Endometrial microvascular endothelial cells (primary cell): ENCODE data around the gene ST8SIA2. TPM values are rescaled to one million over a fixed set of nuclear protein-coding genes. Genes with fewer than 3 reads are reported as not detected.
"Not testable (repeated sequence)": the region's sequence is repeated elsewhere in the genome, so short reads cannot be mapped to it uniquely, and the experiment has no call there.

Experiments
- in situ Hi-C: cut with HindIII; loops from 2 replicates; pipeline ENCODE4 v1.10.0; 2017; ENCODE audit warnings: low sequenced_read_pairs, low pct_unique_long_range_greater_than_20kb; ENCODE audit errors: inconsistent ontology term
- total RNA-seq: library from RNA; depleted of rRNA; stranded (reverse); fragments of >200 nt; gene quantifications from one replicate; pipeline ENCODE4 v1.2.3, GENCODE V29; 2015; ENCODE audit errors: inconsistent ontology term

The ST8SIA2 gene
- total RNA-seq, 1 donor from 2014 or later = not detected

DNA sequence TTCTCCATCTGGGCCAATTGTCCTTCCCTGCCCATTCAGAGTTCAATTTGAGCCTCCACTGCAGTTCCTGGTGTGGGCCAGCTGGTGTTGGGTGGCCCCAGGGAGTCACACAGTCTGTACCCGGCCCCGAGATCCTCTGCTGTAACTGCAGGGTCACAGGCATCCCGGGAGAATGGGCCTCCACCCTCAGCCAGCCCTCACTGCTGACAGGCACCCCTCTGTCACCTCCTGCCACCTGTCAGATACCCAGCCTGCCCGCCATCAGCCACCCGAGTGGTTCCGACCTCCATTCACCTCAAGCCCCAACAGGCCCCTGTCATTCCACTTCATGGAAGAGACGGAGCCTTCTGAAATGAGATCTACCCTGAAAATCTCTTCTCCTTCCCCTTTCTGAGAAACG lies 73.2 kb downstream of the ST8SIA2 start:
- in situ Hi-C loops = no loop called here

DNA sequence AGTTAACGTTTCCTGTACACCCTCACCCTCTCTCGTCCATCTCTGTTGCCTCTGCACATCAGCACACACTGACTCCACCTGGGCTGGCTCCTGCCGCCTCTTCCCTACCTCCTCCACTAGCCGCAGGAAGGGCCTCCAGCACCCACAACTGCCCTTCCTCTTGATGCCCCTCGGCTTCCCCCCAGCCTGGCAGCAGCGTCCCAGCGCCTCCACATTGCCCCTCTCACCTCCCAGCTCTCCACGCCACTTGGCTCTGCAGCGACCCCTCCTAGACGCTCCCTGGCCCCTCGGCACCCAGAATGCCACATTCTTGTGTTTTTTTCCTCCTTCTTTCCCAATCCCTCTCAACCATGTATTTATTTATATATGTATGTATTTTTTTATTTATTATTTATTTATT lies 73.6 kb downstream of the ST8SIA2 start:
- in situ Hi-C loops = no loop called here

DNA sequence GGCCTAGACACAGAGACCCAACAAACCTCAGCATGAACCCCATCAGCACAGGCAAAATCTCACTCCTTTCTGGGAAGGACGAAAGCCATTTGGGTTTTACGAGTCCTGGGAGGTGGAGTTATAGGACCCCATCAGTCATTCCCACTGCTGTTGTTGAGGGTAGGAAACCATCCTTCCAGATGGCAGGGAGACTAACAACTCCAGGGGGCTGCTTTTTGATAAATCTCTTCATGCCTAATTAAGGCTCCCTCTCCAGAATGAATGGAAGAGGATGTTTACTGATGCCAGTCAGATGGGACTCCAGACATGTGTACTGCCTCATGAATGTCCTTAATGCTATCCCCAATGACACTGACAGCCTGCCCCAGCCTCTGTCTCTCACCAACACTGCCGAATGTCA lies 75.3 kb downstream of the ST8SIA2 start:
- in situ Hi-C loops = no loop called here

DNA sequence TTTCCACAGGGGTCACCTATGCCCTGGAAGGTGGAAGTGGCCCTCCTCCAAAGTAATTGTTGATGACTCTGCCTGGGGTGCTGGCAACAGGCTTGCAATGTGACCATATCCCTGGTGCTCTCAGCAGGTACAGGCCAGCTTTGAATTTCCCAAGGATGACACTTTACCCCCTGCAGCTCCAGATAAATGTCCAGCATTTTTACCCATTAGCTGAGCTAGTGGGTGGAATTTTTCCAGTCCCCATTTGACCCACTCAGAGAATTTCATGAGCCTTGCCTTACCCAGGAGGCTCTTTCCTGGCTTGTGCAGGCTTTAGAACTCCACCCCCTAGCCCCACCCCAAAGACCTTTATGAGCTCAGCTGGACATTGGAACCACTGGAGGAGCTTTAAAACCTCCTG lies 77.6 kb downstream of the ST8SIA2 start:
- in situ Hi-C loops = no loop called here

DNA sequence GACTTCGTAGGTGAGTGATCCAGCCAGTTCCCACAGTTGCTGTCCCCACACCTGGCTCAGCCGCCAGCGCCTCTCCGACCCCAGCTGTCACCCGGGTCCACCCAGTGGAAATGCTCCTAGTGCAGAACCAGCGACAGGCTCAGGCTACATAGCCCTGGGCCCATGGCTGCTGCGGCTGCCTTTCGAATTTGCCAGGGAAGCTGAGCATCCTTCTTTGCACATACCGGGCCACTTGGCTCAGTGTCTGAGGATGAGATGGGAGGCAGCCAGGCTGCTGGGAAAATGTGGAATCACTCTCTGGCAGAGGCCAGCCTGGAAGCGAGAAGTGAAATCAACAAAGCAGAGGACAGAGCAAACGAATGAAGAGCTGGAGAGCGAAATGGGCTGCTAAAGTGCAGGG lies 80.1 kb downstream of the ST8SIA2 start:
- in situ Hi-C loops = no loop called here

DNA sequence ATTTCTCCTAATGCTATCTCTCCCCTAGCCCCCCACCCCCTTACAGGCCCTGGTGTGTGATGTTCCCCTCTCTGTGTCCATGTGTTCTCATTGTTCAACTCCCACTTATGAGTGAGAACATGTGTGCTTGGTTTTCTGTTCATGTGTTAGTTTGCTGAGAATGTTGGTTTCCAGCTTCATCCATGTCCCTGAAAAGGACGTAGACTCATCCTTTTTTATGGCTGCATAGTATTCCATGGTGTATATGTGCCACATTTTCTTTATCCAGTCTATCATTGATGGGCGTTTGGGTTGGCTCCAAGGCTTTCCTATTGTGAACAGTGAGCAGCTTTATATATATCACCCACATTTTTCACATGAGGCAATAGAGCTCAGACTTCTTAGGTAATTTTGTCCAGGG lies 86.0 kb downstream of the ST8SIA2 start:
- in situ Hi-C loops = not testable (repeated sequence)

DNA sequence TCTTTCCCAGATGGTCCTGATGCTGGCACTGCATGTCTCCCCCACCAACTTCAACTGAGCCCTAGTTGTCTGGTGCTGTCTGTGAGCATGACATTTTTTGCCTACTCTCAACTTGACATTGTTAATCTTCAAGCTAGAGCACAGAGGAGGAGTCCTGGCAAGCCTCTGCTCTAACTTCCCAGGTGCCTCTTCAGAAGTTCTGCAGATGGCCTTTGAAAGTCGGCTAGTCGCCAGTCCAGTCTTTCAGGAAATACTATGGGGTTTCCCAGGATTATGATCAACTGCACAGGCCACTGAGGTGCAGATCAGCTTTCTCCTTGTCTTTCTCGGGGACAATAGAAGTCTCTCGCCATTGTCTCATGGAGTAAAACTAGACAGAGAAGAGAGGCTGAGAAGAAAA lies 86.7 kb downstream of the ST8SIA2 start:
- in situ Hi-C loops = no loop called here

DNA sequence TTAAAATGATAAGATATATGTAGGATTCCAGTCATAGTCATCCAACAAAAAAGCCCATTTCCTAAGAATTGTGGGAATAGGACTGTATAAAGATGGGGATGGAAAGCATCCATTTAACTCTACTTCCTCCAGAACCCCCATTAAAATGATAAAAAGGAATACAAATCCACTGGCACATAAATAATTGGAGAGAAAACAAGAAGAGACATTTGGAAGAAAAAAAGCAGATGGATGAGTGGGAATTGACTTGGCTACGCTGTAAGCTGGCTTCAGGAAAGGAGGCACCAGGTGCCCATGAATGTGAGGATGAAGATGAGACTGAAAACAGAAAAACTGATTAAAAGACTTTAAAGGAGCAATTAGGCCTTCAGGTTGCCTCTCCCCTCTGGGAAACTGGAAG lies 91.8 kb downstream of the ST8SIA2 start:
- in situ Hi-C loops = no loop called here

DNA sequence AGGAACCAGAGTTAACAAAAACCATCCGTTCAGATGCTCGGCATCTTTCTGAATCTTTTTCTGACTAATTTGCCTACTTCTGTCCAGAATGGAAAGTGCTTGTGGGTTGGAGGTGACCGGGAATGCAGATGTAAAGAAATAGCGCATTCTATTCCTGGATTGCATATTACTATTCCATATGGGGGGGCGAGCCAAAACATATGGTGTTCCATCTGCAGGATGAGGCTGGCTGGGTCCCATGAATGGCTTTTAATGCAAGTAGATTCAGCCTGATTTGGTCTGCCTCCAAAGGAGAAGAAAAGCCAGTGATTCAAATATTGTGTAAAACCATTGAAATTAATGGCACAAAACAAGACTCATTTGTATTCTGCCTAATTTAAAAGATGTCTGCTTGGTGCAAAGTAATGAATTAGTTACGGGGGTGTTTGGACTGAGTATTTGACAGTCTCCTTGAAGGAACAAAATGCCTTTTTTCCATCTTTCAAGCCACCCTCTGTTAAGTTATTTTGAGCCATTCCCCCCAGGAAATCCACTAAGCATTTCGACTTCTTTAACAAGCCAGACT lies 99.0 kb downstream of the ST8SIA2 start:
- in situ Hi-C loops = no loop called here

DNA sequence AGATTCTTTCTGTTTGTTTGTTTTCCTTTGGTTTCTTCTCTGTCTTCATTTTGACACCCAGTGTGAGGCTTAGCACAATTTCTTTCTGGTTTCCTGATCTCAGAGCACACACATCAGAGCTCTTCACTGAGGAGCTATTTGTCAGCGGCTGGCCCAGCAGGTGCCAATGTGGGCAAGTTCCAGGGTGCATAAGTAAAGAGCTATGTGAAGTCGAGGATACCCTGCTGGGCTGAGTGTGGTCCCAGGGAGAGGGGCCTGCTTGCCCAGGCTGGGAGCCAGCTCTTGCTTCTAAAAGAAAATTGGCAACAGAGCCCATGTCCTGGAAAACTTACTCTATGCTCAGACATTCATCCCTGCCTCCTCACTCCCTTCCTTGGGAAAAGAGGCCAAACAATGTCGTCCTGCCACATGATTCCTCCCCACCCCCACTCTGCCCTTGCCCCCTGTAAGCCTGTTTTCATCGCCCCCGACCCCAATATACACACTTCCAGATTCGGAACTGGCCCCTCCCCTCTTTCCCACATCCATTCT lies 101.2 kb downstream of the ST8SIA2 start:
- in situ Hi-C loops = no loop called here

DNA sequence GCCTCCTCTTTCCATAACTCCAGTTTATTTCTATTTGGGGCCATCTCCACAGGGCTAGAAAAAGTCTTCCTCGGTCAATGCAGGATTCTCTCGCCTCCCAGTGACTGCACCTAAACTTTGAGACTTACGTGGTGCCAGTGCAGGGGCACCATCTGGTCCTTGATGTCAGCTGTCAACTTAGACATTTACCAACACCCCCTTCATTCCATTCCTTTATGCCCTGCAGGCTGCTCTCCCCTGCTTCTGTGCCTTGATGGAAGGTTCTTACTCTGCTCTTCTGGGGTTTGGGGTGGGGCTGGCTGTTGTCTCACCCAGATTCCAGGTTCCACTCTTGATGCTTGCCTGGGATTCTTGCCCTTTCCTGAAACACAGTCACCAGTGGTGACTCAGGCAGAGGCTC lies 101.8 kb downstream of the ST8SIA2 start:
- in situ Hi-C loops = no loop called here

DNA sequence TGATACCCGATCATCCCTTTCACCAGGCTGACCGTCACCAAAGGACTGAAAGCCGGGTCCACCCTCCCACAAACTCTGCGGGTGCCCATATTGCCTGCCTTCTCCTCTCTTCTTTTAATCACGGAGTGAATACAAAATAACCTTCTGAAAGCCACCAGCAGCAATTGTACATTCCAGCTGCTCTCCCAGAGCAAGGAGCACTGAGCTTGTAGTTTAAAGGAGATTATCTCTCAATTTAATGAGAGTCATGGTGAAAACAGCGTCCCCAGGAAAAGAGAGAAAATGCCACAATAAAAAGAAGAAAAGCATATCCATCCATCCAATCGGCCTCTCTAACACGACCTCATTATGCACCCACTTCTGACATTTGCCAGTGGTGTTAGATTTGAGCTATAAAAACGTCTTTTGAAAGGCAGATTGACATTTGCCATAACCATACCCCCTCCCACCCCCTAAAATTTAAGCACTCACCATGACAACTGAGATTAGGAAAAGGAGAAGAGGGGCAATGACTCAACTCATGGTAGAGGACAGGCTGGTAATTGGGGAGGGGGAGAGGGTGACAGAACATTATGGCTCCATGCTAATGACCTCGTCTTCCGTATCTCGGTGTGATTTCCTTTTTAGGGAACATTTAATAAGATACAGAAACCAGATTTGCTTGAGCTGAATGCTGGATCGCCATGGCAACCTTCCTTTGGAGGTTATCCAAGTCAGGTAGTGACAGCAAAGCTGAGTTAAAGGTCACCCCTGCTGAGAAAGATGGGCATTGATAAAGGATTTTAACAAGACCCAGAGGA lies 106.2 kb downstream of the ST8SIA2 start:
- in situ Hi-C loops = no loop called here

DNA sequence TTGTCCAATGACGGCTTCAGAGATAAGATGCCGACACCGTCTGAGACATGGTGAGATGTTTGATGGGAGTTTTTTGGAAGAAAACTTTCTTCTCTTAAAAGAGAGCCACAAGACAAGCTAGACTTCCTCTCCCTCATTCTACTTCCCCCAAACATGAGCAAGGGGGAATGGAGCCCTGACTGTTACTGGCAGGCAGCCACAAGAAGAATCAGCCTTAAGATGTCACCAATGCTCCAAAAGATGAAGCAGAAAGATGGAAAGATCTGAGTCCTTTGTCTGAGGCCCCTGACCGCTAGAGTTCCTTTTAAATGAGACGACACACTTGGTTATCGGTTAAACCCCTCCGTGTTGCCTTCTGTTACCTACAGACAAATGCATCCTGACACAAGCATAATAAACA lies 108.7 kb downstream of the ST8SIA2 start:
- in situ Hi-C loops = no loop called here

DNA sequence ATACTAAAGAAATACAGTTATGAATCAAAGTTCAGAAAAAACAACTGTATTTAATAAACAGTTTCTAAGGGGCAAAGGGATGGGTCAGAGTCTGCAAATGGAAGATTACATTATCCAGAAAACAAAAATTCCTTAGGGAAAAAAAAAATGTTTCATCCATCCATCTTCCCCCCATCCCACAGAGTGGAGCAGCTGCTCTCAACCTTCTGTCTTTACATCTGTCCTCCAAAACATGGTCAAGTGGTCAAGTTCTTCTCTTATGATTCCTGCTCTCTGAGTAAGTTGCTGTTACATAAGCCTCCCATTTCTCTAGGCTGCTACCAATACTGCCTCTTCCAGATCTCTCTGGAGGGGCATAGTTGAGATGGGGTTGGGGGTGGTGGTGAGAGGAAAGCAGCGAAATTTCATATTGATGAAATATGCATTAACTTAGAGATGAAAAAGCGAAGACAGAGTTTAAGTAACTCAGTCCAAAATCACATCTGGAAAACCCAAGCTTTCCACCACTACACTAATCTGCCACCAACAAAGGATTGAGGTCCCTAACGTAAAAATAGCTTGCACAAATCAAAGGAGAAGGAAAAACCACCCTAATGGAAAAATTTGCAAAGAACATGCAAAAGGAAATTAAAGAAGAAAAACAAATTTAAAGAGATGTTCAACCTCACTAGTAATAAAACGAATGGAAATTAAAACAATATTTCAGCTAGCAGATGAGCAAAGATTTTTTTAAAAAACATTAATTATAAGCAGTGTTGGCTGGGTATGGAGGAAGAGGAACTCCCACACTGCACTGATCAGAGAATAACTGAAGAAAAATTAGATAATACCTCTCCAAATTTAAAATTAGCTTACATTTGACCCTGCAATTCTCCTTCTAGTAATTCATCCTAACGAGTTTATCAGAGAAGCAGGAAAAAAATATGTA lies 109.5 kb downstream of the ST8SIA2 start:
- in situ Hi-C loops = no loop called here

DNA sequence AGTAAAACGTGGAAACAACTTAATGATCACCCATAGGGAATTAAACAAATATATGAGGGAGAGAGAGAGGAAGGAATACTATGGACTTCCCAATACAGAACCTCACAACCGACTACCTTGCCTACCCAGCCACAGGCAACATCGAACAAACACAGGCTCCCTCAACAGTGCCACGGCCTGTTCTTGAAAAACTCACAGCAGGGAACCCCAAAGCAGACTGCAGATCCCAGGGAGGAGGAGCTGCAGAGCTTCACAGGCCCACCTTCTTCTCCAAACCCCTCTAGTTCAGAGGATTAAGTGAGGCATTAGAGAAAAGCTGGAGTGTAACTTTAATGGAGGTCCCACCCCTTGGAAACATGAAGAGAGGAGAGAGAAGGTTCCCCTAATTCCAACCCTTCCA lies 110.2 kb downstream of the ST8SIA2 start:
- in situ Hi-C loops = no loop called here

DNA sequence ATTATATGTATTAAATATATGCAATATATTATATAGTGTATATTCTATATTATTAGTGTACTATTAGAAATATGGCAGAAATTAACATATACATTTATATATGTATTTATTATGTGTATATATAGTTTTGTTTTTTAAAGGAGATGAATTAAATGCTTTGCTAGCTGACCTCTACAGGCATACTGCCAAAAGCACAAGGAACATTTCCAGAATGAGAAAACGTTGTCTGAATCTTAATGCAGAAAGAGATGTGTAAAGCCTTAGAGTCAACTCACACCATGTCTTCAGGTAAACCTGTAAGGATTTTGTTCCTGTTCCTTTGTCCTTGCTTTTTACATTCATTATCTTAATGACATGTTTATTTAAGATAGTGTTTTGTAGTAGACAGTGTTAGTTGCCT lies 111.9 kb downstream of the ST8SIA2 start:
- in situ Hi-C loops = no loop called here

DNA sequence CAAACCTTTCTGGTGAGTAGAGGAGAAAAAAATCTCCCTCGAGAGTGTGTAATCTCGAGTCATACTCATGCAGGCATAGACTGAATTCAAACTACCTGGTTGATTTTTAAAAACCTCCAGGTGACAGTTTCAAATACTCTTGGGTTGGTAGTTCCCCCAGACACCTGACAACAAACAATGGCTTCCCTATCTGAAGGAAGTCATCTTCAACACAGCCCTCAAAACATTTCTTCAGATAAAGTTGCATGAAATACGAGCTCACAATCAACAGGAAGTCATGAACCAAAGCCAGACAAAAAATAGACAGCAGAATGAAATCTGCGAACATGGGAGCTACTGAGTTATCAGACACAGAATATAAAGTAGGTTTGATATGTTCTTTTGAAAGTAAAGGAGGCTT lies 112.8 kb downstream of the ST8SIA2 start:
- in situ Hi-C loops = no loop called here

DNA sequence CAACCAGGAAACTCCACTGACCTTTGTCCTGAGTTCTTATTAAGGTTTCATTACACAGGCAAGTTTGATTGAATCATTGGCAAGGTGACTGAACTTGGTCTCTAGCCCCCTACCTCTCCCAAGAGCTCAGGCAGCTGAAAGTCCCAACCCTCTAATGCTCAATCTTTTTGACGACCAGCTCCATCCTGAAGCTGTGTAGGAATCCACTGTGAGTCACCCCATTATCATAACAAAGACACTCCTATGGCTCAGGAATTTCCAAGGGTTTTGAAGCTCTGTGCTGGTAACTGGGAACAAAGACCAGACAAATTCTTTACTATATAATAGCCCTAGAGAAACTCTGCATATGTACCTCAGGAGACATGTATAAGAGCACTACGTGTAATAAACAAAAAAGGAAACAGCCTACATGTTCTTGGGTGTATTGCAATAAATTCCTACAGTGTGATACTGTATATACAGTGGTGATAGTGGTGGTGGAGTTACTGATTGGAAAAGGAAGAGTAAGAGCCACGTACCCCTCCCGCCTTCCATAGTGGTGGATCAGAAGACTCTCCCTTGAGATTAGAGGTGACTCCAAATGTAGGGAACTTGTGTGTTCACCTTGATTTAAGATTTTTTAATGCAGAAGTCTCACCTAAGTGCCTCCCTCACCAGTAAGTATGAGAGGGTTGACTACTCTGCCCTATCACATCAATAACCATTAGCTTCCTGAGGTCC lies 116.6 kb downstream of the ST8SIA2 start:
- in situ Hi-C loops = no loop called here
